Lower leg skin (tissue), 4 donors: Measurements from ENCODE around the gene CAMKK1. TPM values are rescaled to one million over a fixed set of nuclear protein-coding genes. Genes with fewer than 3 reads are reported as not detected.

Experiments
- DNase-seq, 2 donors: peaks; one replicate each; pipeline ENCODE4 v3.0.0-alpha.2; 2019; ENCODE audit warnings: low spot score in 2 of 2
- H3K4me3 ChIP-seq: fragments of 200-600 bp; sonication (generic); 2 replicates; pipeline ENCODE4 v1.5.1; 2017; ENCODE audit warnings: mild to moderate bottlenecking, low read depth; ENCODE audit not compliant: poor library complexity, severe bottlenecking
- POLR2A ChIP-seq, 2 donors: fragments of 450-650 bp; IDR thresholded peaks; one replicate each; pipeline ENCODE4 v1.6.1; 2016 to 2017; ENCODE audit warnings: antibody characterized with exemption in 2 of 2, mild to moderate bottlenecking in 1 of 2, moderate library complexity in 1 of 2
- WGBS, 2 donors: methylation state at CpG; one replicate each; pipeline ENCODE4 v1.1.5; 2018; 5-methylcytosine and 5-hydroxymethylcytosine counted together
- intact Hi-C: fragments of 100-400 bp; cut with DNase I; formaldehyde crosslinking; loops from one replicate; pipeline ENCODE4 v1.15.0; 2023; ENCODE audit warnings: low total_unique reads
- total RNA-seq, 4 donors: library from RNA; depleted of rRNA; stranded (reverse); fragments of >200 nt; gene quantifications; one replicate each; pipeline ENCODE4 v1.1.0, GENCODE V29; 2016
- TF ChIP-seq, protein P1 (sequence below), 3 donors: fragments of 450-650 bp; IDR thresholded peaks; one replicate each; pipeline ENCODE4 v1.5.1; 2016; ENCODE audit warnings: antibody characterized with exemption in 3 of 3, mild to moderate bottlenecking in 3 of 3, moderate library complexity in 2 of 3

The CAMKK1 gene
- total RNA-seq, 4 donors from 2014 or later: 7.3 to 21.2 (median 14.6) TPM

DNA sequence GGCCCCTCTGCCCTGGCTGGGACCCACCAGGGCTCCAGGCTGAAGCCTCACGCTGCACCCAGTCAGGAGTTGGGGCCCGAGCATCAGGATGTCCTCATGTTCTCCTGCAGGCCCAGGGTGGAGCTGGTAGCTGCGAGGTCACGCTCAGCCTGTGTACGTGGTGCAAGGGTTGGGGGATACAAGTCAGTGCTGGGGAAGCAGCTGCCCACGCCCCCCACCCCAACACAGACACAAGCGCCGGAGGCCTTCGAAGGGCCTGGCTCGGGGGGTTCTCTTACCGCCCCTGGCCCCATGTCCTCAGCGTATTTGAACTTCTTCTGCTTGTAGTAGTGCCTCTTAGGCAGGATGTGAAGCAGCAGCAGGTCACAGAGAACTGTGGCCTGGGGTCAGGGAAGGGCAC, 4.9 kb upstream of the CAMKK1 start:
- intact Hi-C loops: no loop called here
- TF ChIP-seq, protein P1, sequence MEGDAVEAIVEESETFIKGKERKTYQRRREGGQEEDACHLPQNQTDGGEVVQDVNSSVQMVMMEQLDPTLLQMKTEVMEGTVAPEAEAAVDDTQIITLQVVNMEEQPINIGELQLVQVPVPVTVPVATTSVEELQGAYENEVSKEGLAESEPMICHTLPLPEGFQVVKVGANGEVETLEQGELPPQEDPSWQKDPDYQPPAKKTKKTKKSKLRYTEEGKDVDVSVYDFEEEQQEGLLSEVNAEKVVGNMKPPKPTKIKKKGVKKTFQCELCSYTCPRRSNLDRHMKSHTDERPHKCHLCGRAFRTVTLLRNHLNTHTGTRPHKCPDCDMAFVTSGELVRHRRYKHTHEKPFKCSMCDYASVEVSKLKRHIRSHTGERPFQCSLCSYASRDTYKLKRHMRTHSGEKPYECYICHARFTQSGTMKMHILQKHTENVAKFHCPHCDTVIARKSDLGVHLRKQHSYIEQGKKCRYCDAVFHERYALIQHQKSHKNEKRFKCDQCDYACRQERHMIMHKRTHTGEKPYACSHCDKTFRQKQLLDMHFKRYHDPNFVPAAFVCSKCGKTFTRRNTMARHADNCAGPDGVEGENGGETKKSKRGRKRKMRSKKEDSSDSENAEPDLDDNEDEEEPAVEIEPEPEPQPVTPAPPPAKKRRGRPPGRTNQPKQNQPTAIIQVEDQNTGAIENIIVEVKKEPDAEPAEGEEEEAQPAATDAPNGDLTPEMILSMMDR (IDR thresholded peaks at IDR 0.05): no peak
- TF ChIP-seq POLR2A (IDR thresholded peaks at IDR 0.05): no peak
- WGBS, 2 donors: 91 to 95% methylated on average over 8 to 12 of the region's 12 CpGs
- H3K4me3 ChIP-seq: no peak overlapping the region
- no peak for DNase-seq

DNA sequence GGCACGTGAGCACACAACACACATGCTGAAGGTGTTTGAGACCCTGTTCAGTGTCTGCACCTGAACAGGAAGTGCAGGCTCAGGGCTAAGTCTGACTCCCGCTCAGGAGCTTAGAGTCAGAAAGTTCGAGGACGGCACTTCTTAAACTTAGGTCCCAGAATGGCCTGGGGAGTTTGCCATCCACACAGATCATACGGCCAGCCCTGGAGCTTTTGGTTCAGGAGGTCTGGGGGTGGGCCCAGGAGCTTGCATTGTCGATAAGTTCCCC, 4.0 kb upstream of the CAMKK1 start:
- DNase-seq: no peak
- 82 to 87% methylated on average over 6 of the region's 6 CpGs for WGBS, 2 donors
- intact Hi-C loops: no loop called here
- no peak overlapping the region for H3K4me3 ChIP-seq
- TF ChIP-seq, protein P1 (IDR thresholded peaks at IDR 0.05): no peak
- TF ChIP-seq POLR2A (IDR thresholded peaks at IDR 0.05): no peak

DNA sequence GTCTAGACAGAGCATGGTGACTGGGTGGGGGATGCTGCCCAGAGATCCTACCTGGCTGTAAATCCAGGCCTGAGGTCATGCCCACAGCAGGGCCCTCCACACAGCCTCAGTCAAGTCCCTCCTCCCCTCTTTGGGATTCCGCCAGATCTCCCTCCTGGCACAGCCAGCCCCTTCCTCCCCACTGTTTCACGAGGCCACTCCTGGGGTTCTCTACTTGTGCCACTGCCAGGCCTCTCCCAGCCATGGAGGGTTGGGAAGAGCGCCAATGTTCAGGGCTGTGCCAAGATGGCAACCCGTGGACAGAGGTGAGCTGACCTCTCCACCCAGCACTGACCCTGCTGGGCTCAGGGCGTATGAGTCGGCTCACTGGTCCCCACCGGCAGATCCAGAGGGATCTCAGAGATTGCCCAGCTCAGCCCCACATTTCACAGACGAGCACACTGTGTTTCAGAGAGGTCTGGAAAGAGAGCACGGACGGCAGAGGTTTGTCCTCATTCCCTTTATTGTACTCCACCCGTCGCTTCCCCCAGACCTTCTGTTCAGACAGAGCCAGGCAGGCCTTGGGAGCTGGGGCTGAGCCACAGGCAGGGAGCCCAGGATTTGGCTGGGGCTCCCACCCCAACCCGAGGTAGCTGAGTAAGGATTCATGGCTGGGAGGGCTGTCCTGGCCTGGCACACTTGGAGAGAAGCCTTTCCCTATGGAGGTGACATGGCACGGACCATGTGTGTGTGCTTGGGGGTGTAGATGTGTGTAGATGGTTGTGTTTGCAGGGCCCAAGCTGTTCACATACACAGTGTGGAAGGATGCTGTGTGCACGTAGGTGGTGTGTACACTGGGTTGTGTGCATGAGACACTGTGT, 3.5 kb upstream of the CAMKK1 start:
- no peak for DNase-seq
- intact Hi-C loops: no loop called here
- no peak overlapping the region for H3K4me3 ChIP-seq
- TF ChIP-seq, protein P1 (IDR thresholded peaks at IDR 0.05): no peak
- TF ChIP-seq POLR2A (IDR thresholded peaks at IDR 0.05): no peak
- 42 to 56% methylated on average over 8 to 15 of the region's 15 CpGs for WGBS, 2 donors

DNA sequence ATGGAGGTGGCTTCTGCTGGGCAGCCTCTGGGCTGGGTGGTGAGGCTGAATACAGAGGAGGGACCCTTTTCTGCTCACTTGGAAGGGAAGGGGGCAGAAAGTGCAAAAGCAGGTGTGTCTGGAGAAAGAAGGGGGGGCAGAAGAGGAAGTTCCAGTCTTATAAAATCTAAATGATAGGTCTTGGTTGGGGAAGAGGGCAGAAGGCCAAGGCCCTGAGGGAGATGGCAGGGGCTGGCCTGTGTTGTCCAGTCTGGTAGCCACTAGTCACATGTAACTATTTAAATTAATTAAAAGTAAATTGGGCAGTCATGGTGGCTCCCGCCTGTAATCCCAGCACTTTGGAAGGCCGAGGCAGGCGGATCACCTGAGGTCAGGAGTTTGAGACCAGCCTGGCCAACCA, 2.5 kb upstream of the CAMKK1 start:
- WGBS, 2 donors: 89 to 97% methylated on average over 3 of the region's 3 CpGs
- no peak for TF ChIP-seq POLR2A (IDR thresholded peaks at IDR 0.05)
- TF ChIP-seq, protein P1 (IDR thresholded peaks at IDR 0.05): no peak
- no peak for DNase-seq
- intact Hi-C loops: no loop called here
- no peak overlapping the region for H3K4me3 ChIP-seq

DNA sequence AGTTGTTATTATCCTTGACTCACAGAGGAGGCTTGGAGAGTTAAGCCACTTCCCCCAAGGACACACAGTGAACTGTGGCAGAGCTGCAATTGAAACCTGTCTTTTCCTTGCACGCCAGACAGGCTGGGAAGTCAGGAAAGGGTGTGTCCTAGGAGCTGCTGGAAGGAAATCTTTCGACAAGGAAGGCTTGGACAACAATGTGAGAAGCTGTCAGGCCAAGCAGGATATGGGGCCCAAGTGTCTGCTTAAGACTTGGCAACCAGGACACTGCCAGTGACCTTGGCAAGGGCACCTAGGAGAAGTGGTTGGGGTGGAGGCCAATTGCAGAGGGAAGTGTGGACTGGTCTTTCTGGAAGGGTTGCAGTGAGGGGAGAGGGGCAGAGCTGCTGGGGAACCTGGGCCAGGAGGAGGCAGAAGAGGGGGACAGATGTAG, 2.1 kb upstream of the CAMKK1 start:
- no peak for DNase-seq
- 22 to 27% methylated on average over 2 of the region's 2 CpGs for WGBS, 2 donors
- no peak overlapping the region for H3K4me3 ChIP-seq
- TF ChIP-seq, protein P1 (IDR thresholded peaks at IDR 0.05): no peak
- TF ChIP-seq POLR2A (IDR thresholded peaks at IDR 0.05): no peak
- intact Hi-C loops: no loop called here

DNA sequence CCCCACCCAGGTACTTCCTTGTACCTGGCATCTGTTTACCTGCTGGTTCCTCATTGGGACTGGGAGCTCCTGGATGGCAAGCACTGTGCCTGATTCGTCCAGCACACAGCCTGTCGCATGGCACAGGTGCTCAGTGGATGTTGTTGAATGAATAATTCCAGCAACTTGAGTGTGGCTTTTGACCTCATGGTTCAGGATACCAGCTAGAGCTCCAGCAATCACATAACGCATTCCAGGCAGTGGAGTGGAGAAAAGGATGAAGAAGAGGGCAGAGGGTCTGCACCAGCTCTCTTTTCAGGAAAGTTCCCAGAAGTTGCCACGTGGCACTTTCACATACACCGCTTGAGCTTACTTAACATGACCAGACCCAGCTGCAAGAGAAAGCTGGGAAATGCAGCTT, 1.3 kb upstream of the CAMKK1 start:
- 83 to 89% methylated on average over 5 of the region's 5 CpGs for WGBS, 2 donors
- TF ChIP-seq, protein P1 (IDR thresholded peaks at IDR 0.05): no peak
- TF ChIP-seq POLR2A (IDR thresholded peaks at IDR 0.05): no peak
- intact Hi-C loops: no loop called here
- no peak for DNase-seq
- no peak overlapping the region for H3K4me3 ChIP-seq
